ENCODE measurements around the gene HRH1. TPM values are rescaled to one million over a fixed set of nuclear protein-coding genes. Genes with fewer than 3 reads are reported as not detected.

Gene HRH1
- total RNA-seq, 4 donors from 2014 or later, result 3.7 to 15.9 (median 5.9) TPM

Small RNA genes within 50 kb of the gene (small RNA-seq; reads per million reads assigned to genes)
- gene AC083855.1, result 0 reads per million in 3 donors

Other genes with a start within 250 kb of the HRH1 start
- under 1 TPM; 0.34 to 0.78 (median 0.46) TPM for gene SLC6A1, start 161.7 kb upstream of the HRH1 start, total RNA-seq
- gene ATG7, start 117.9 kb downstream of the HRH1 start, total RNA-seq, result 10 to 100 TPM; 20.6 to 50.4 (median 39.9) TPM

All from esophagus muscularis mucosa (tissue), 4 donors.